Endodermal cell (in vitro differentiated cells): ENCODE results near the gene TNFAIP2. TPM values are rescaled to one million over a fixed set of nuclear protein-coding genes. Genes with fewer than 3 reads are reported as not detected.

Experiments
- DNase-seq: peaks from one replicate; pipeline ENCODE4 v3.0.0-alpha.2; 2017
- H3K27ac ChIP-seq: 2 replicates; pipeline ENCODE4 v1.5.1; 2013; ENCODE audit warnings: mild to moderate bottlenecking, low read depth, low read length, moderate library complexity
- H3K27me3 ChIP-seq: 2 replicates; pipeline ENCODE4 v1.6.1; 2013; ENCODE audit warnings: mild to moderate bottlenecking, low read length, moderate library complexity; ENCODE audit not compliant: insufficient read depth, control insufficient read depth, poor library complexity, severe bottlenecking
- H3K36me3 ChIP-seq: 2 replicates; pipeline ENCODE4 v1.7.0; 2013; ENCODE audit warnings: mild to moderate bottlenecking, low read length, moderate library complexity; ENCODE audit not compliant: control insufficient read depth, insufficient read depth
- H3K4me1 ChIP-seq: one replicate; pipeline ENCODE4 v1.7.0; 2013; ENCODE audit warnings: low read length; ENCODE audit not compliant: control insufficient read depth, insufficient read depth
- H3K4me3 ChIP-seq: 2 replicates; pipeline ENCODE4 v1.5.1; 2013; ENCODE audit warnings: mild to moderate bottlenecking, low read length, moderate library complexity
- H3K9ac ChIP-seq: 2 replicates; pipeline ENCODE4 v1.6.1; 2013; ENCODE audit warnings: mild to moderate bottlenecking, low read length, moderate library complexity; ENCODE audit not compliant: poor library complexity, severe bottlenecking; ENCODE audit errors: extremely low read depth
- H3K9me3 ChIP-seq: 2 replicates; pipeline ENCODE4 v1.6.1; 2013; ENCODE audit warnings: mild to moderate bottlenecking, low read length, moderate library complexity; ENCODE audit not compliant: control insufficient read depth
- H3K27ac Mint-ChIP-seq: 2 replicates; pipeline ENCODE4 v1.8.0; 2020; ENCODE audit warnings: mixed read lengths
- H3K27me3 Mint-ChIP-seq: 2 replicates; pipeline ENCODE4 v1.8.0; 2021; ENCODE audit warnings: mild to moderate bottlenecking, mixed read lengths; ENCODE audit not compliant: insufficient read depth
- H3K36me3 Mint-ChIP-seq: 2 replicates; pipeline ENCODE4 v1.8.0; 2020; ENCODE audit warnings: low read depth, mixed read lengths
- H3K4me1 Mint-ChIP-seq: 2 replicates; pipeline ENCODE4 v1.8.0; 2020; ENCODE audit warnings: mixed read lengths
- H3K4me3 Mint-ChIP-seq: 2 replicates; pipeline ENCODE4 v1.8.0; 2020; ENCODE audit warnings: mild to moderate bottlenecking, moderate library complexity, mixed read lengths
- H3K9me3 Mint-ChIP-seq: 2 replicates; pipeline ENCODE4 v1.8.0; 2020; ENCODE audit warnings: mild to moderate bottlenecking, mixed read lengths
- CTCF ChIP-seq: fragments of 200-600 bp; sonication (generic); conservative IDR thresholded peaks from 2 replicates; pipeline ENCODE4 v1.5.0; 2021; ENCODE audit warnings: antibody characterized with exemption, mild to moderate bottlenecking
- WGBS, 2 experiments: methylation state at CpG; one replicate each; pipeline versions ENCODE4 v1.1.5 to v1.1.7; 2013; ENCODE audit warnings: missing lambda C conversion rate in 2 of 2, mixed read lengths in 1 of 2; ENCODE audit not compliant: insufficient coverage in 1 of 2, insufficient read length in 1 of 2; 5-methylcytosine and 5-hydroxymethylcytosine counted together
- total RNA-seq, 2 donors: library from RNA; stranded (reverse); fragmentation: NEBNext Ultra II Directional in 1 of 2; extraction: Animal tissue kit (Norgen Biotek cat#: 25700) in 1 of 2; gene quantifications; 2 replicates in 1 of 2; 3 replicates in 1 of 2; pipeline ENCODE4 v1.2.1, GENCODE V29; 2021

TNFAIP2 gene
- total RNA-seq, 2 donors from 2014 or later, result 16.8 to 19.4 TPM

GRCh38 chr14:103180331-103180730, 57.1 kb downstream of the TNFAIP2 start:
- Mint-ChIP-seq H3K4me3 (no peak overlapping the region), H3K4me1 (peaks cover 2% of the 10 kb centered on the region), H3K36me3 (peaks cover under 1% of the 10 kb centered on the region), H3K27me3 (peaks cover 7% of the 10 kb centered on the region), H3K27ac (no peak overlapping the region), H3K9me3 (peaks cover 19% of the 10 kb centered on the region)
- no peak for TF ChIP-seq CTCF
- no peak overlapping the region for H3K27ac ChIP-seq
- no peaks in the 10 kb centered on the region for H3K36me3 ChIP-seq
- no peaks in the 10 kb centered on the region for H3K4me1 ChIP-seq
- 92 to 96% methylated on average over 2 to 5 of the region's 5 CpGs for WGBS, 2 experiments
- peaks cover 4% of the 10 kb centered on the region for H3K9me3 ChIP-seq
- no peak overlapping the region for H3K4me3 ChIP-seq
- H3K27me3 ChIP-seq, result no peaks in the 10 kb centered on the region
- no peak for DNase-seq
- H3K9ac ChIP-seq, result no peak overlapping the region

- Histone ChIP-seq H3K27me3 (no peaks in the 10 kb centered on the region), H3K9me3 (peaks cover 4% of the 10 kb centered on the region), H3K4me3 (no peak overlapping the region), H3K36me3 (no peaks in the 10 kb centered on the region), H3K9ac (no peak overlapping the region), H3K4me1 (peaks cover 5% of the 10 kb centered on the region), H3K27ac (no peak overlapping the region)
- no peak for DNase-seq
- H3K4me3 Mint-ChIP-seq, result no peak overlapping the region
- no peaks in the 10 kb centered on the region for H3K36me3 Mint-ChIP-seq
- 92 to 97% methylated on average over 8 to 12 of the region's 12 CpGs for WGBS, 2 experiments
- peaks cover 20% of the 10 kb centered on the region for H3K4me1 Mint-ChIP-seq
- peaks cover 23% of the 10 kb centered on the region for H3K27me3 Mint-ChIP-seq
- TF ChIP-seq CTCF, result no peak
- H3K9me3 Mint-ChIP-seq, result no peaks in the 10 kb centered on the region
- no peak overlapping the region for H3K27ac Mint-ChIP-seq
Measured at GRCh38 chr14:103184046-103184445, 60.8 kb downstream of the TNFAIP2 start.

- H3K27ac Mint-ChIP-seq, result no peak overlapping the region
- TF ChIP-seq CTCF, result peak; percentile 86
- peaks cover 5% of the 10 kb centered on the region for H3K4me1 ChIP-seq
- H3K9me3 ChIP-seq, result peaks cover 4% of the 10 kb centered on the region
- H3K36me3 ChIP-seq, result no peaks in the 10 kb centered on the region
- no peaks in the 10 kb centered on the region for H3K36me3 Mint-ChIP-seq
- H3K27me3 Mint-ChIP-seq, result peaks cover 32% of the 10 kb centered on the region
- H3K27ac ChIP-seq, result no peak overlapping the region
- no peaks in the 10 kb centered on the region for H3K27me3 ChIP-seq
- H3K9me3 Mint-ChIP-seq, result no peaks in the 10 kb centered on the region
- no peak overlapping the region for H3K4me3 ChIP-seq
- peaks cover 19% of the 10 kb centered on the region for H3K4me1 Mint-ChIP-seq
- 53 to 74% methylated on average over 7 to 12 of the region's 13 CpGs for WGBS, 2 experiments
- H3K9ac ChIP-seq, result no peak overlapping the region
- H3K4me3 Mint-ChIP-seq, result no peak overlapping the region
- no peak for DNase-seq
Measured at GRCh38 chr14:103185051-103186029, 62.1 kb downstream of the TNFAIP2 start.
